ENCODE results near the gene ANKRD44. TPM values are rescaled to one million over a fixed set of nuclear protein-coding genes. Genes with fewer than 3 reads are reported as not detected.

ANKRD44 gene
- total RNA-seq, 4 donors from 2014 or later: 11.0 to 25.8 (median 23.9) TPM

DNA sequence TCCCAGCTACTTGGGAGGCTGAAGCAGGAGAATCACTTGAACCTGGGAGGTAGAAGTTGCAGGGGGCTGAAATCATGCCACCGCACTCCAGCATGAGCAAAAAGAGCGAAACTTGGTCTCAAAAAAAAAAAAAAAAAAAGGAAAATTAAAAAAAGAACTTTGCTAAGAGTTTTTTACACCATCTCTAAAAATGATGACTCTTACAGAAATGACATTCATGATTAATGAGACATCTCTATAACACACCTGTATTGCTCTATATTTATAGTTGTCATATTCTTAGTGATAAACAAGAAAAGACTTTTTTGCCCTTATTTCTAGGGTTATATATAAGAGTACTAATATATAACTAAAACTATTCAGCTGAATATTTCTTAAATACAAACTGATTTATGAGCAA is 34.4 kb downstream of the ANKRD44 start:
- no peak for DNase-seq
- no peaks in the 10 kb centered on the region for H3K9me3 ChIP-seq
- H3K36me3 ChIP-seq: no peaks in the 10 kb centered on the region
- intact Hi-C loops (cut with DNase I): no loop called here
- 94 to 98% methylated on average over 2 of the region's 2 CpGs for WGBS, 2 donors
- TF ChIP-seq, protein P1, sequence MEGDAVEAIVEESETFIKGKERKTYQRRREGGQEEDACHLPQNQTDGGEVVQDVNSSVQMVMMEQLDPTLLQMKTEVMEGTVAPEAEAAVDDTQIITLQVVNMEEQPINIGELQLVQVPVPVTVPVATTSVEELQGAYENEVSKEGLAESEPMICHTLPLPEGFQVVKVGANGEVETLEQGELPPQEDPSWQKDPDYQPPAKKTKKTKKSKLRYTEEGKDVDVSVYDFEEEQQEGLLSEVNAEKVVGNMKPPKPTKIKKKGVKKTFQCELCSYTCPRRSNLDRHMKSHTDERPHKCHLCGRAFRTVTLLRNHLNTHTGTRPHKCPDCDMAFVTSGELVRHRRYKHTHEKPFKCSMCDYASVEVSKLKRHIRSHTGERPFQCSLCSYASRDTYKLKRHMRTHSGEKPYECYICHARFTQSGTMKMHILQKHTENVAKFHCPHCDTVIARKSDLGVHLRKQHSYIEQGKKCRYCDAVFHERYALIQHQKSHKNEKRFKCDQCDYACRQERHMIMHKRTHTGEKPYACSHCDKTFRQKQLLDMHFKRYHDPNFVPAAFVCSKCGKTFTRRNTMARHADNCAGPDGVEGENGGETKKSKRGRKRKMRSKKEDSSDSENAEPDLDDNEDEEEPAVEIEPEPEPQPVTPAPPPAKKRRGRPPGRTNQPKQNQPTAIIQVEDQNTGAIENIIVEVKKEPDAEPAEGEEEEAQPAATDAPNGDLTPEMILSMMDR (IDR thresholded peaks at IDR 0.05): no peak
- TF ChIP-seq POLR2A (IDR thresholded peaks at IDR 0.05): no peak
- no peaks in the 10 kb centered on the region for H3K27me3 ChIP-seq
- no peak overlapping the region for H3K4me3 ChIP-seq (replicated peaks in 1 of 3)
- H3K4me1 ChIP-seq: no peaks in the 10 kb centered on the region
- H3K27ac ChIP-seq: no peak overlapping the region

DNA sequence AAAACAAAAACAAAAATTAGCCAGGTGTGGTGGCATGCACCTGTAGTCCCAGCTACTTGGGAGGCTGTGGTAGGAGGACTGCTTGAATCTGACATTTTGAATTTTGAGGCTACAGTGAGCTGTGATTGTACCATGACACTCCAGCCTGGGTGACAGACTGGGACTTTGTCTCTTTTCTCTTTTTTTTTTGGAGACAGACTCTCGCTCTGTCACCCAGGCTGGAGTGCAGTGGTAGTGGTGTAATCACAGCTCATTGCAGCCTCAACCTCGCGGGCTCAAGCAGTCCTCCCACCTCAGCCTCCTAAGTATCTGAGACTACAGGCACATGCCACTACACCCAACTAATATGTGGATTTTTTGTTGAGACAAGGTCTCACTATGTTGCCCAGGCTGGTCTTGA is 35.6 kb downstream of the ANKRD44 start:
- no peak for DNase-seq
- H3K27me3 ChIP-seq: no peaks in the 10 kb centered on the region
- H3K4me3 ChIP-seq (replicated peaks in 1 of 3): no peak overlapping the region
- TF ChIP-seq, protein P1 (IDR thresholded peaks at IDR 0.05): no peak
- TF ChIP-seq POLR2A (IDR thresholded peaks at IDR 0.05): no peak
- no peaks in the 10 kb centered on the region for H3K9me3 ChIP-seq
- H3K36me3 ChIP-seq: no peaks in the 10 kb centered on the region
- WGBS, 2 donors: 88 to 93% methylated on average over 3 of the region's 3 CpGs
- H3K4me1 ChIP-seq: no peaks in the 10 kb centered on the region
- no peak overlapping the region for H3K27ac ChIP-seq
- intact Hi-C loops (cut with DNase I): no loop called here

DNA sequence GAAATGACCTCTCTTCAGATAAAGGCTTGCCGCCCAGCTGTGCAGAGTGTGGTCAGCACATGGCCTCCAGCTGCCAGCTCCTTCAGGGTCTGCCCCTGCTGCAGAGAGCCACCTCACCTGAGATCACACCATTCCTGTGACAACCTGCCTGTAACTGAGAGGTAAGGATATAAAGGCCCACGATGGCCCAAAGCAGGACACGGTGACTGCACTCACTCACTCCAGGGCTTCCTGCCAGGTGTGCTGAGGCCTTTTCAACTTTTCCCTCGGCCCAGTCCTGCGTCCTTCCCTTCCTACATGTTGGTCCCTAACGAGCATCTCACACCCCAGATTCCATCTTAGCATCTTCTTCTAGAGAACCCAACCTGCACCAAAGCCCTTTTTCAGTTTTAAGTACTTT is 36.2 kb downstream of the ANKRD44 start:
- Histone ChIP-seq H3K27ac (no peak overlapping the region), H3K27me3 (no peaks in the 10 kb centered on the region), H3K4me1 (no peaks in the 10 kb centered on the region), H3K9me3 (no peaks in the 10 kb centered on the region), H3K36me3 (no peaks in the 10 kb centered on the region), H3K4me3 (replicated peaks in 1 of 3) (no peak overlapping the region)
- peak; percentile 58 to 75 for DNase-seq
- 33 to 35% methylated on average over 6 of the region's 6 CpGs for WGBS, 2 donors
- no peak for TF ChIP-seq POLR2A (IDR thresholded peaks at IDR 0.05)
- TF ChIP-seq, protein P1 (IDR thresholded peaks at IDR 0.05): no peak
- intact Hi-C loops (cut with DNase I): no loop called here

DNA sequence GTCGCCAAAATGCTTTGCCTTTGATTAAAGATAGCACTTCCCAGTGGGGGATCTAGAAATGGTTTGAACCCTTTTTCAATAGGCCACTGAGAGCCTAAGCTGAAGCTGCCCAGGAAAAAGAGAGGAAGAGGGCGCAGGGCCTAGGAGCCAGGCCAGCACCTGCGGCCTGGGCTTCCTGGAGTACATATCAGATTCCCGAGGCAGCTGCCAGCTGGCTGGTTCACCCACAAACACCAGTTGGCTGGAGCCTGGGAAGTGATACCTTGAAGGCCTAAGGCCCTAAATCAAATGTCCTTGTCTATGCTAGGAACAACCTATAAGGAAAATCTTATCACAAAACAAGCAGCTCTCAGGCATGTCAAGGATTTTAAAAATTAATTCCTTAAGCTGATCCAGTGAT is 37.1 kb downstream of the ANKRD44 start:
- Histone ChIP-seq H3K4me1 (no peaks in the 10 kb centered on the region), H3K27me3 (no peaks in the 10 kb centered on the region), H3K36me3 (no peaks in the 10 kb centered on the region), H3K27ac (peak overlapping the region in 1 of 3 donors; percentile 11), H3K9me3 (no peaks in the 10 kb centered on the region), H3K4me3 (replicated peaks in 1 of 3) (no peak overlapping the region)
- intact Hi-C loops (cut with DNase I): no loop called here
- DNase-seq: peak; percentile 17 to 68
- WGBS, 2 donors: 54 to 65% methylated on average over 4 of the region's 4 CpGs
- TF ChIP-seq POLR2A (IDR thresholded peaks at IDR 0.05): no peak
- TF ChIP-seq, protein P1 (IDR thresholded peaks at IDR 0.05): no peak

DNA sequence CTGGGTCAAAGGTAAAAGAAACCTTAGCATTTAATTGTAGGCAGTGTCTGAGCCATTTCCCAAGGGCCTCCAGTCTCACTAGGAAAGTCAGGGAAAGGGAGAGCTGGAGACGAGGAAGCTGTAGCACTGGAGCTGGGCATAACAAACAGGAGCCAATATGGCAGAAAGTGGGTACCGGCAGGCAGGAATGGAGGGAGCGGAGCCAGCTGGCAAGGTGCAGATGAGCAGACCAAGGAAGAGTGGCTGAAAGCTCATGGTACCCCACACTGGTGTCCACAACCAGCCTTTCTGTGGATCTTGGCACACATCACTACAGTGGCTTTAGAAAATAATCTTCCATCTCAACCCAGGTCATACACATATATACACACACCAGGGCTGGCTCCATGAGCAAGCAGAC is 40.0 kb downstream of the ANKRD44 start:
- no peak overlapping the region for H3K27ac ChIP-seq
- no peak for DNase-seq
- no peaks in the 10 kb centered on the region for H3K9me3 ChIP-seq
- 82 to 94% methylated on average over 3 of the region's 3 CpGs for WGBS, 2 donors
- intact Hi-C loops (cut with DNase I): no loop called here
- H3K27me3 ChIP-seq: no peaks in the 10 kb centered on the region
- H3K4me1 ChIP-seq: no peaks in the 10 kb centered on the region
- no peak overlapping the region for H3K4me3 ChIP-seq (replicated peaks in 1 of 3)
- no peak for TF ChIP-seq POLR2A (IDR thresholded peaks at IDR 0.05)
- TF ChIP-seq, protein P1 (IDR thresholded peaks at IDR 0.05): no peak
- H3K36me3 ChIP-seq: no peaks in the 10 kb centered on the region
